Measurements from ENCODE around the gene CUL1.

DNA sequence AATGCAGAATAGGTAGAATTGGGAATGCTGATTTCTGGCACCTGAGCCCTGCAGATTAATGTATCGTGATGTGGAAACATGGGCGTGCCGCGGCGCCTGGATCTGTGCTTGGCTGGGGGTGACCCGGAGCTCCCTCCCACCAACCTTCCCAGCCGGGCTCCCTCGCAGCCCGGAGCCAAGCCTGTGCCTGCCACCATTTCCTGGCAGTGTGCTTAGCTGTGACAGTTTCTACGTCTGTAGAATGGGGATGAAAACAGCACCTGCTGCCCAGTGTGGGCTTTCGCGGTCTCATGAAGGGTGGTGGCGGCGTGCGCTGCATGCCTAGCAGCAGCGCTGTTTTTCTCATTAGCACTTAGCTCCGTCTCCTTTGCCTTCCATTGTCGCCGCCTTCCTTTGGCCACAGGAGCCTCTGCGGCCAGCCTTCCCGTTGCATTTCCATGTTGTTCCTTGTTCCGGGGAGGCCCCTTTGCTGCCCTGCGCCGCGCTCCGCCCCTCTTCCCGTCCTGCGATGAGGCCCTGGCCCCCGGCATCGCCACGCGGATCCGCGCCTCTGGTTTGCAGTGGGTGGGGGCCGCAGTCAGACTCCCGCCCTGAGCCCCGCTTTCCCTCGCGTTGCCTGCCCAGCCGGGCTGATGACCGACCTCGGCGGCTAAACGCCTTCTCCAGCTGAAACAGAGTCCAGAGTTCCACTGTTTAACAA lies 84.2 kb downstream of the CUL1 start:
- TF ChIP-seq USF1 (IDR thresholded peaks at IDR 0.05) (no peak), MAX (IDR thresholded peaks at IDR 0.05) (no peak), CREB1 (IDR thresholded peaks at IDR 0.05; ENCODE audit: low read depth) (no peak), CEBPB (IDR thresholded peaks at IDR 0.05) (no peak), EP300 (IDR thresholded peaks at IDR 0.05; ENCODE audit: borderline replicate concordance) (no peak), RAD21 (IDR thresholded peaks at IDR 0.05; ENCODE audit: low read depth) (no peak), REST (IDR thresholded peaks at IDR 0.05; ENCODE audit: low read depth) (no peak), YY1 (IDR thresholded peaks at IDR 0.05; ENCODE audit: low read depth) (no peak), TCF12 (IDR thresholded peaks at IDR 0.05; ENCODE audit: low read depth) (no peak), TAF1 (IDR thresholded peaks at IDR 0.05; ENCODE audit: low read depth) (no peak), FOXM1 (IDR thresholded peaks at IDR 0.05; ENCODE audit: borderline replicate concordance, low read depth) (no peak), ZBTB7A (IDR thresholded peaks at IDR 0.05; ENCODE audit: low read depth) (no peak), EGR1 (IDR thresholded peaks at IDR 0.05) (no peak), NFIC (IDR thresholded peaks at IDR 0.05) (no peak)
